SH-SY5Y (cell line): ENCODE measurements around the gene HSPH1.

Experiments used
- GATA2 ChIP-seq: IDR thresholded peaks from 2 replicates; pipeline ENCODE4 v1.6.1; 2011; ENCODE audit warnings: mild to moderate bottlenecking, low read depth, low read length
- GATA3 ChIP-seq: IDR thresholded peaks from 2 replicates; pipeline ENCODE4 v1.6.1; 2011; ENCODE audit warnings: low read depth, mild to moderate bottlenecking, low read length, moderate library complexity

- TF ChIP-seq GATA3 (no peak), GATA2 (no peak)
Observed at GRCh38 chr13:31102905-31103304, 58.8 kb downstream of the HSPH1 start.
